IPS DF 6.9 (cell line): Measurements from ENCODE around the gene PRKN.

ENCODE experiments used
- DNase-seq: peaks from one replicate; pipeline ENCODE4 v3.0.0-alpha.2; 2013; ENCODE audit warnings: low read depth, low spot score
- H3K27ac ChIP-seq: one replicate; pipeline ENCODE4 v1.5.1; 2013; ENCODE audit warnings: low read length, control low read depth
- H3K27me3 ChIP-seq: 2 replicates; pipeline ENCODE4 v1.6.1; 2013; ENCODE audit warnings: mild to moderate bottlenecking, low read length; ENCODE audit not compliant: control insufficient read depth, insufficient read depth
- H3K36me3 ChIP-seq: 2 replicates; pipeline ENCODE4 v1.6.1; 2013; ENCODE audit warnings: low read length; ENCODE audit not compliant: control insufficient read depth, insufficient read depth
- H3K4me1 ChIP-seq: 2 replicates; pipeline ENCODE4 v1.6.1; 2013; ENCODE audit warnings: low read length; ENCODE audit not compliant: control insufficient read depth, insufficient read depth
- H3K4me3 ChIP-seq: 2 replicates; pipeline ENCODE4 v1.5.1; 2013; ENCODE audit warnings: mild to moderate bottlenecking, low read length
- H3K9me3 ChIP-seq: 2 replicates; pipeline ENCODE4 v1.6.1; 2013; ENCODE audit warnings: low read length, inconsistent platforms; ENCODE audit not compliant: control insufficient read depth, insufficient read depth
- WGBS: extraction: QIAGEN DNeasy Blood & Tissue Kit; methylation state at CpG from one replicate; pipeline ENCODE4 v1.1.7; 2013; ENCODE audit warnings: mixed read lengths, missing lambda C conversion rate; ENCODE audit not compliant: insufficient read length, insufficient coverage; 5-methylcytosine and 5-hydroxymethylcytosine counted together

The PRKN gene

GRCh38 chr6:161360520-161360919 lies 1367.0 kb downstream of the PRKN start:
- H3K4me3 ChIP-seq: no peak overlapping the region
- H3K27me3 ChIP-seq: no peaks in the 10 kb centered on the region
- no peaks in the 10 kb centered on the region for H3K9me3 ChIP-seq
- no peak overlapping the region for H3K27ac ChIP-seq
- DNase-seq: no peak
- no peaks in the 10 kb centered on the region for H3K36me3 ChIP-seq
- H3K4me1 ChIP-seq: no peaks in the 10 kb centered on the region
- WGBS: no CpG with 5 or more reads among the region's 3 CpGs

- no peaks in the 10 kb centered on the region for H3K9me3 ChIP-seq
- no peak overlapping the region for H3K4me3 ChIP-seq
- H3K27ac ChIP-seq: no peak overlapping the region
- no peaks in the 10 kb centered on the region for H3K27me3 ChIP-seq
- DNase-seq: no peak
- H3K4me1 ChIP-seq: no peaks in the 10 kb centered on the region
- H3K36me3 ChIP-seq: no peaks in the 10 kb centered on the region
- no CpG with 5 or more reads among the region's 5 CpGs for WGBS
These were observed 1368.0 kb downstream of the PRKN start for GRCh38 chr6:161359618-161359945.

GRCh38 chr6:161356167-161356854 lies 1371.3 kb downstream of the PRKN start:
- H3K36me3 ChIP-seq: no peaks in the 10 kb centered on the region
- WGBS: no CpG with 5 or more reads among the region's 21 CpGs
- no peak for DNase-seq
- H3K27ac ChIP-seq: no peak overlapping the region
- no peak overlapping the region for H3K4me3 ChIP-seq
- no peaks in the 10 kb centered on the region for H3K9me3 ChIP-seq
- no peaks in the 10 kb centered on the region for H3K27me3 ChIP-seq
- H3K4me1 ChIP-seq: 0 out of 2 replicates have a peak, but pooled peaks cover 2% of the 10 kb centered on the region

GRCh38 chr6:161355696-161356095 lies 1371.9 kb downstream of the PRKN start:
- H3K27ac ChIP-seq: no peak overlapping the region
- no peaks in the 10 kb centered on the region for H3K27me3 ChIP-seq
- H3K36me3 ChIP-seq: no peaks in the 10 kb centered on the region
- no peak for DNase-seq
- no peaks in the 10 kb centered on the region for H3K9me3 ChIP-seq
- 0 out of 2 replicates have a peak, but pooled peaks cover 2% of the 10 kb centered on the region for H3K4me1 ChIP-seq
- H3K4me3 ChIP-seq: no peak overlapping the region
- WGBS: no CpG with 5 or more reads among the region's 10 CpGs

- Histone ChIP-seq H3K27me3 (no peaks in the 10 kb centered on the region), H3K4me3 (no peak overlapping the region), H3K9me3 (no peaks in the 10 kb centered on the region), H3K36me3 (no peaks in the 10 kb centered on the region), H3K4me1 (0 out of 2 replicates have a peak, but pooled peaks cover 2% of the 10 kb centered on the region), H3K27ac (no peak overlapping the region)
- no peak for DNase-seq
- no CpG with 5 or more reads among the region's 13 CpGs for WGBS
These were observed 1372.6 kb downstream of the PRKN start for GRCh38 chr6:161354956-161355355.

- H3K4me3 ChIP-seq: no peak overlapping the region
- no peak for DNase-seq
- H3K36me3 ChIP-seq: no peaks in the 10 kb centered on the region
- no peaks in the 10 kb centered on the region for H3K9me3 ChIP-seq
- H3K27me3 ChIP-seq: no peaks in the 10 kb centered on the region
- H3K4me1 ChIP-seq: 0 out of 2 replicates have a peak, but pooled peaks cover 2% of the 10 kb centered on the region
- H3K27ac ChIP-seq: no peak overlapping the region
- WGBS: no CpG with 5 or more reads among the region's 12 CpGs
These were observed 1373.2 kb downstream of the PRKN start for GRCh38 chr6:161354276-161354840.

GRCh38 chr6:161353208-161353613 lies 1374.4 kb downstream of the PRKN start:
- H3K4me3 ChIP-seq: no peak overlapping the region
- H3K27ac ChIP-seq: no peak overlapping the region
- no peaks in the 10 kb centered on the region for H3K36me3 ChIP-seq
- 0 out of 2 replicates have a peak, but pooled peaks cover 2% of the 10 kb centered on the region for H3K4me1 ChIP-seq
- H3K9me3 ChIP-seq: no peaks in the 10 kb centered on the region
- WGBS: no CpG with 5 or more reads among the region's 11 CpGs
- H3K27me3 ChIP-seq: no peaks in the 10 kb centered on the region
- peak; percentile 39 for DNase-seq

GRCh38 chr6:161351858-161352257 lies 1375.7 kb downstream of the PRKN start:
- Histone ChIP-seq H3K9me3 (no peaks in the 10 kb centered on the region), H3K27ac (no peak overlapping the region), H3K4me3 (no peak overlapping the region), H3K4me1 (0 out of 2 replicates have a peak, but pooled peaks cover 2% of the 10 kb centered on the region), H3K27me3 (no peaks in the 10 kb centered on the region), H3K36me3 (no peaks in the 10 kb centered on the region)
- WGBS: no CpG with 5 or more reads among the region's 5 CpGs
- DNase-seq: no peak

- no peaks in the 10 kb centered on the region for H3K9me3 ChIP-seq
- 0 out of 2 replicates have a peak, but pooled peaks cover 2% of the 10 kb centered on the region for H3K4me1 ChIP-seq
- no peak for DNase-seq
- no peak overlapping the region for H3K4me3 ChIP-seq
- WGBS: 100% methylated on average over 6 of the region's 19 CpGs
- no peaks in the 10 kb centered on the region for H3K27me3 ChIP-seq
- no peaks in the 10 kb centered on the region for H3K36me3 ChIP-seq
- no peak overlapping the region for H3K27ac ChIP-seq
These were observed 1377.7 kb downstream of the PRKN start for GRCh38 chr6:161349886-161350285.

- WGBS: no CpG with 5 or more reads among the region's 5 CpGs
- Histone ChIP-seq H3K27ac (no peak overlapping the region), H3K27me3 (no peaks in the 10 kb centered on the region), H3K4me3 (no peak overlapping the region), H3K36me3 (no peaks in the 10 kb centered on the region), H3K9me3 (no peaks in the 10 kb centered on the region), H3K4me1 (0 out of 2 replicates have a peak, but pooled peaks cover under 1% of the 10 kb centered on the region)
- no peak for DNase-seq
These were observed 1379.0 kb downstream of the PRKN start for GRCh38 chr6:161348628-161348994.
